Glutamatergic neuron (in vitro differentiated cells): Measurements from ENCODE around the gene SPSB3. TPM values are rescaled to one million over a fixed set of nuclear protein-coding genes. Genes with fewer than 3 reads are reported as not detected.

ENCODE experiments used
- DNase-seq: peaks from one replicate; pipeline ENCODE4 v3.0.0; 2022
- H3K27ac Mint-ChIP-seq: one replicate; pipeline ENCODE4 v1.8.0; 2020; ENCODE audit warnings: mild to moderate bottlenecking, mixed read lengths, inconsistent platforms; ENCODE audit not compliant: unreplicated experiment
- H3K27me3 Mint-ChIP-seq: one replicate; pipeline ENCODE4 v1.8.0; 2020; ENCODE audit warnings: mild to moderate bottlenecking, moderate library complexity, mixed read lengths, inconsistent platforms; ENCODE audit not compliant: unreplicated experiment
- H3K36me3 Mint-ChIP-seq: one replicate; pipeline ENCODE4 v1.8.0; 2020; ENCODE audit warnings: mild to moderate bottlenecking, mixed read lengths, inconsistent platforms; ENCODE audit not compliant: unreplicated experiment
- H3K4me1 Mint-ChIP-seq: one replicate; pipeline ENCODE4 v1.8.0; 2020; ENCODE audit warnings: mild to moderate bottlenecking, low read depth, mixed read lengths, inconsistent platforms; ENCODE audit not compliant: unreplicated experiment
- H3K4me3 Mint-ChIP-seq: one replicate; pipeline ENCODE4 v1.8.0; 2020; ENCODE audit warnings: mild to moderate bottlenecking, mixed read lengths, inconsistent platforms; ENCODE audit not compliant: unreplicated experiment
- H3K9me3 Mint-ChIP-seq: one replicate; pipeline ENCODE4 v1.8.0; 2020; ENCODE audit warnings: mild to moderate bottlenecking, moderate library complexity, mixed read lengths, inconsistent platforms; ENCODE audit not compliant: unreplicated experiment
- CTCF ChIP-seq: fragments of 200-600 bp; sonication (generic); IDR thresholded peaks from one replicate; pipeline ENCODE4 v1.5.0; 2021; ENCODE audit not compliant: partially characterized antibody, unreplicated experiment
- total RNA-seq: library from RNA; stranded (reverse); fragmentation: NEBNext Ultra II Directional; extraction: Animal tissue kit (Norgen Biotek cat#: 25700); gene quantifications from one replicate; pipeline ENCODE4 v1.2.1, GENCODE V29; 2021; ENCODE audit not compliant: unreplicated experiment

Gene SPSB3
- total RNA-seq, 1 donor from 2014 or later, result 80.4 TPM

DNA sequence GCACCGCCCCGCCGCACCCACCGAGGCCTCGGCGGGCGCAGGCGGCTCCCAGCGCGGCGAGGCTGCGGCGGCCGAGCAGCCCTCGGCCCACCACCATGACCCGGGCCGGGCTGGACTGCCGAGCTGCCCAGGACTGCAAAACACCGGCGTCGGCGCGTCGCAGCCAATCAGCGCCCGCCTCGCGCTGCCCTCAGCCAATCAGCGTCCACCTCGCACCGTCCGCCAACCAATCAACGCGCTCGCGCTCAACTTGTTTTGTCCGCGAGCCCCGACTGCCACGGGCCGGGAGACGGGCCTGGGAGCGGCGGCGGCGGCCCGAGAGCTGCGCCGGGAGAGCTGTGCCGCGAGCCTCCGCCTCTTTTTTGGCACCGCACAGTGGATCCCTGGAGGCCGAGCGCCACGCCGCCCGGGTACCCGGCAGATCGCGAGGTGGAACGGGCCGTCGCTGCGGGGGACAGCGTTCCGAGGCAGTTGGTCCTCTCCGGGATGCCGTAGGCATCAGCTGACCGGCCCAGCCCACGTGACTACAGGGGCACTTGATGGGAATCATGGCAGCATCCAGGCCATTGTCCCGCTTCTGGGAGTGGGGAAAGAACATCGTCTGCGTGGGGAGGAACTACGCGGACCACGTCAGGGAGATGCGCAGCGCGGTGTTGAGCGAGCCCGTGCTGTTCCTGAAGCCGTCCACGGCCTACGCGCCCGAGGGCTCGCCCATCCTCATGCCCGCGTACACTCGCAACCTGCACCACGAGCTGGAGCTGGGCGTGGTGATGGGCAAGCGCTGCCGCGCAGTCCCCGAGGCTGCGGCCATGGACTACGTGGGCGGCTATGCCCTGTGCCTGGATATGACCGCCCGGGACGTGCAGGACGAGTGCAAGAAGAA, 44.6 kb upstream of the SPSB3 start, which contains the start of the genes FAHD1 and HAGH:
FAHD1 (plus strand) TSS at position 516 of the 883 bp plus-strand sequence; CDS start at position 549, 33 bp downstream.
HAGH (minus strand) TSS at position 135 of the 883 bp plus-strand sequence; CDS start at position 97, 38 bp downstream.
- TF ChIP-seq CTCF, result no peak
- Mint-ChIP-seq H3K4me1 (peaks cover 18% of the 10 kb centered on the region), H3K9me3 (peaks cover 9% of the 10 kb centered on the region), H3K27ac (peak within 1 kb of the TSS; percentile 92), H3K4me3 (peak within 1 kb of the TSS; percentile 95), H3K36me3 (no peaks in the 10 kb centered on the region), H3K27me3 (peaks cover 2% of the 10 kb centered on the region)
- DNase-seq, result peak; percentile 92

DNA sequence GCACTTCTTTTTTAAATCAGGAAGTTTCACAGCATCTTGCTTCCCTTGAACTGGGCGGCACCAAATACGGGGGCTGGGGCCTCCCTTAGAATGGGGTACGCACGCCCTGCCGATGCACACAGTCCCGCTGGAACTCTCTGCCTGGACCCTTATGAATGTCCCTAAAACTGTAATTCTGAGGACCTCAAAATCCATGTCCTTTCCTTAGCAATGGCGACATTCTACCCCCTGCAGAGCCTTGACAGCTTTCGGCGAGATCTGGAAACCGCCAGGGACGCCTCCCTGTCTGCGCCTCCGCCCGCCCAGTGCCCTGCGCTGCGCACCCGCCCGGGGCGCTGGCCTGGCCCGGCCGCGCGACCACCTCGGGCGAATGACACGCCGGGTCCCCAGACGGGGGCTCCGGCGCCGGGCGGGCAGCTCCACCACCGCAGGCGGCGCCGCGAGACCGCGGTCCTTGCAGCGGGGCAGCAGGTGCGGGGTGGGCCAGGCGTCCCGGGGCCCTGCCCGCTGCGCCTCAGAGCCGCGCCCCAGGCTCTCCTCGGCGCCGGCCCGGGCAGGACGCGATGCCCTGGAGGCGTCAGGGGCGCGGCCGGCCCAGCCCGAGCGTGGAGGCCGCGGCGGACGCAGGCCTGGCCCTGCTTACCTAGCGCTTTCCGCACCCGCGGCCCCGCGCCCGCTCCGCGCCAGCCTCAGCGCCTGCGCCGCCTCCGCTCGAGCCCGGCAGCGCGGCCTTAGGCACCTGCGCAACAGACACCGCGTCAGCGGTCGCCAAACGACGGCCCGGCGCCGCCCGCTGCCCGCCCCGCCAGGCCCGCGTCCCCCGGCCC, 43.7 kb upstream of the SPSB3 start:
- Mint-ChIP-seq H3K4me1 (peaks cover 18% of the 10 kb centered on the region), H3K27ac (no peak overlapping the region), H3K4me3 (peak overlapping the region; percentile 90), H3K9me3 (peaks cover 9% of the 10 kb centered on the region), H3K36me3 (no peaks in the 10 kb centered on the region), H3K27me3 (peaks cover 2% of the 10 kb centered on the region)
- DNase-seq, result peak; percentile 70
- no peak for TF ChIP-seq CTCF

DNA sequence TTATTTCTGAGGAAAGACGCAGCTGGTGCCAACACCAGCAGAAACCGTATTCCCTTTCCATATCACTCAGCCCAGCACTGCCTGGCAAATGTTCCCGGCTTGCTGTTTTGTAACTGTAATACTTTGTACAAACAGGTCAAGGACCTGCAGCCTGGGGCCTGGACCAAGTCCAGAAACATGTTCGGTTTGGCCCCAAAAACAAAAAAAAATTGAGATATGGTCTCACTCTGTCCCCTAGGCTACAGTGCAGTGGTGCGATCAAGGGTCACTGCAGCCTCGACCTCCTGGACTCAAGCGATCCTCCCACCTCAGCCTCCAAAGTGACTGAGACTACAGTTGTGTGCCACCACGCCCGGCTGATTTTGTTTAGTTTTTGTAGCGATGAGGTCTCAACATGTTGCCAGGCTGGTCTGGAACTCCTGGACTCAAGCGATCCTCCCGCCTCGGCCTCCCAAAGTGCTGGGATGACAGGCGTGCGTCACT, 43.1 kb upstream of the SPSB3 start:
- Mint-ChIP-seq H3K36me3 (no peaks in the 10 kb centered on the region), H3K9me3 (peaks cover 9% of the 10 kb centered on the region), H3K4me1 (peaks cover 16% of the 10 kb centered on the region), H3K27me3 (peaks cover 2% of the 10 kb centered on the region), H3K4me3 (peak overlapping the region; percentile 90), H3K27ac (no peak overlapping the region)
- DNase-seq, result no peak
- TF ChIP-seq CTCF, result no peak

DNA sequence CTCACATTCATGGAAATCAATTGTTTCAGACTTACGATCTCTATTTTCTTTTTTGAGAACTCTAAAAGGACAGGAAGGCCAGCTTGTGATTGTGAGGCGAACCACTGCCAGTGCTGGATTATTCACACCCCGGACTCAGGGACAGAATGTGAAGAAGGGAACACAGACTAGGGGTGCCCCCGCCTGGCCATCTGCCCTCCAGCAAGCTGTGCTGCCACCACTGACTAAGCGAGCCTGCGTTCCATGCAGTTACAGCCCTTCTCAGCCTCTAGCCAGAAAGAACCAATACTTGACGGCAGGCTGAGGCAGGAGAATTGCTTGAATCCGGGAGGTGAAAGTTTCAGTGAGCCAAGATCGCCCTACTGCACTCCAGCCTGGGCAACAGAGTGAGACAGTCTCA, 41.5 kb upstream of the SPSB3 start:
- H3K27ac Mint-ChIP-seq, result peak overlapping the region; percentile 84
- H3K9me3 Mint-ChIP-seq, result peaks cover 9% of the 10 kb centered on the region
- peak overlapping the region; percentile 58 for H3K4me3 Mint-ChIP-seq
- peak; percentile 69 for DNase-seq
- no peak for TF ChIP-seq CTCF
- peaks cover 15% of the 10 kb centered on the region for H3K4me1 Mint-ChIP-seq
- H3K27me3 Mint-ChIP-seq, result peaks cover 2% of the 10 kb centered on the region
- H3K36me3 Mint-ChIP-seq, result no peaks in the 10 kb centered on the region
